Activated T-cell treated with anti-CD3 and anti-CD28 coated beads for 48 hours (primary cell): ENCODE data around the gene NKAIN2.

Experiments used
- DNase-seq: peaks from one replicate; pipeline ENCODE4 v3.0.0-alpha.2; 2020; ENCODE audit warnings: low read depth

The NKAIN2 gene

GRCh38 chr6:124769811-124770544 is 966.3 kb downstream of the NKAIN2 start:
- no peak for DNase-seq

- DNase-seq: no peak
Observed at GRCh38 chr6:124770784-124771183, 967.1 kb downstream of the NKAIN2 start.

GRCh38 chr6:124772733-124773319 is 969.2 kb downstream of the NKAIN2 start:
- no peak for DNase-seq

- DNase-seq: no peak
Observed at GRCh38 chr6:124775121-124775520, 971.5 kb downstream of the NKAIN2 start.

GRCh38 chr6:124777863-124778262 is 974.2 kb downstream of the NKAIN2 start:
- no peak for DNase-seq

- DNase-seq: no peak
Observed at GRCh38 chr6:124780623-124781022, 977.0 kb downstream of the NKAIN2 start.

GRCh38 chr6:124783344-124783743 is 979.7 kb downstream of the NKAIN2 start:
- DNase-seq: no peak

GRCh38 chr6:124791156-124791555 is 987.5 kb downstream of the NKAIN2 start:
- no peak for DNase-seq

GRCh38 chr6:124792386-124792785 is 988.7 kb downstream of the NKAIN2 start:
- no peak for DNase-seq

GRCh38 chr6:124793398-124793797 is 989.7 kb downstream of the NKAIN2 start:
- no peak for DNase-seq

GRCh38 chr6:124795643-124796463 is 992.2 kb downstream of the NKAIN2 start:
- no peak for DNase-seq

GRCh38 chr6:124796464-124796970 is 992.9 kb downstream of the NKAIN2 start:
- no peak for DNase-seq

GRCh38 chr6:124797224-124797623 is 993.6 kb downstream of the NKAIN2 start:
- no peak for DNase-seq

GRCh38 chr6:124798942-124799496 is 995.4 kb downstream of the NKAIN2 start:
- no peak for DNase-seq

- no peak for DNase-seq
Observed at GRCh38 chr6:124799638-124800037, 996.0 kb downstream of the NKAIN2 start.

- no peak for DNase-seq
Observed at GRCh38 chr6:124800222-124800621, 996.6 kb downstream of the NKAIN2 start.

- no peak for DNase-seq
Observed at GRCh38 chr6:124812067-124812466, 1008.4 kb downstream of the NKAIN2 start.

GRCh38 chr6:124819346-124819745 is 1015.7 kb downstream of the NKAIN2 start:
- no peak for DNase-seq

GRCh38 chr6:124822204-124822613 is 1018.5 kb downstream of the NKAIN2 start:
- DNase-seq: no peak

GRCh38 chr6:124822721-124823120 is 1019.1 kb downstream of the NKAIN2 start:
- DNase-seq: no peak

- no peak for DNase-seq
Observed at GRCh38 chr6:124823240-124824111, 1019.8 kb downstream of the NKAIN2 start.
